Effector memory CD8-positive, alpha-beta T cell (primary cell): ENCODE results near the gene TAF1C.

Experiments
- ATAC-seq: fragments of 150-1000 bp; cut with Tn5 transposase; replicated peaks from 2 replicates; pipeline ENCODE4 v1.10.0; 2021; ENCODE audit warnings: mild to moderate bottlenecking, moderate library complexity
- DNase-seq, 3 experiments: peaks; one replicate each; pipeline ENCODE4 v3.0.0; 2021
- H3K27ac Mint-ChIP-seq, 2 donors: one replicate each; pipeline ENCODE4 v1.8.0; 2022; ENCODE audit warnings: mild to moderate bottlenecking in 2 of 2, mixed read lengths in 2 of 2, moderate library complexity in 2 of 2
- H3K27me3 Mint-ChIP-seq, 2 donors: one replicate each; pipeline ENCODE4 v1.8.0; 2022; ENCODE audit warnings: mixed read lengths in 2 of 2
- H3K36me3 Mint-ChIP-seq: one replicate; pipeline ENCODE4 v1.8.0; 2022; ENCODE audit warnings: mild to moderate bottlenecking, moderate library complexity, mixed read lengths; ENCODE audit not compliant: insufficient read depth
- H3K4me1 Mint-ChIP-seq, 2 donors: one replicate each; pipeline ENCODE4 v1.8.0; 2022; ENCODE audit warnings: low read depth in 2 of 2, mixed read lengths in 2 of 2
- H3K4me3 Mint-ChIP-seq, 2 donors: one replicate each; pipeline ENCODE4 v1.8.0; 2022; ENCODE audit warnings: mild to moderate bottlenecking in 2 of 2, mixed read lengths in 2 of 2, moderate library complexity in 2 of 2
- H3K9me3 Mint-ChIP-seq, 2 donors: one replicate each; pipeline ENCODE4 v1.8.0; 2022; ENCODE audit warnings: mixed read lengths in 2 of 2
- total RNA-seq, 9 experiments: gene quantifications; one replicate each; lab custom pipeline; 2026; lab: John Stamatoyannopoulos, UW

The TAF1C gene
- total RNA-seq, result 65.7 to 81.0 (median 68.9) reads per million in 9 experiments

- peaks cover 6 to 22% of the 10 kb centered on the region in 2 donors for H3K4me1 Mint-ChIP-seq
- ATAC-seq (peak; percentile 97), DNase-seq (peak; percentile 82 to 89 (median 88))
- H3K27ac Mint-ChIP-seq, result peak within 1 kb of the TSS; percentile 93 to 94
- H3K9me3 Mint-ChIP-seq, result no peaks in the 10 kb centered on the region
- H3K36me3 Mint-ChIP-seq, result peaks cover 9% of the 10 kb centered on the region
- H3K4me3 Mint-ChIP-seq, result peak within 1 kb of the TSS; percentile 91 to 94
- no peaks in the 10 kb centered on the region for H3K27me3 Mint-ChIP-seq
Observed at GRCh38 chr16:84186685-84187437, at the start of gene TAF1C. Gene TAF1C (minus strand): TSS chr16:84187057. CDS start chr16:84184988, 2,069 bp downstream.

- H3K27me3 Mint-ChIP-seq, result peaks cover 25 to 74% of the 10 kb centered on the region in 2 donors
- no peaks in the 10 kb centered on the region for H3K9me3 Mint-ChIP-seq
- DNase-seq, result no peak
- peak overlapping the region in 1 of 2 donors; percentile 44 for H3K27ac Mint-ChIP-seq
- no peak for ATAC-seq
- peaks cover 0 to 2% of the 10 kb centered on the region in 2 donors for H3K4me1 Mint-ChIP-seq
- H3K36me3 Mint-ChIP-seq, result no peaks in the 10 kb centered on the region
- H3K4me3 Mint-ChIP-seq, result no peak overlapping the region
Observed at GRCh38 chr16:84234321-84235241, 47.7 kb upstream of the TAF1C start.

GRCh38 chr16:84233748-84234147 lies 46.9 kb upstream of the TAF1C start:
- Mint-ChIP-seq H3K27ac (peak overlapping the region in 1 of 2 donors; percentile 44), H3K27me3 (peaks cover 25 to 74% of the 10 kb centered on the region in 2 donors), H3K36me3 (no peaks in the 10 kb centered on the region), H3K4me1 (peaks cover 0 to 2% of the 10 kb centered on the region in 2 donors), H3K9me3 (no peaks in the 10 kb centered on the region), H3K4me3 (no peak overlapping the region)
- no peak for ATAC-seq
- DNase-seq, result no peak

- peaks cover 0 to 2% of the 10 kb centered on the region in 2 donors for H3K4me1 Mint-ChIP-seq
- no peak overlapping the region for H3K4me3 Mint-ChIP-seq
- H3K27me3 Mint-ChIP-seq, result peaks cover 24 to 76% of the 10 kb centered on the region in 2 donors
- no peaks in the 10 kb centered on the region for H3K9me3 Mint-ChIP-seq
- ATAC-seq (no peak), DNase-seq (no peak)
- H3K27ac Mint-ChIP-seq, result no peak overlapping the region
- no peaks in the 10 kb centered on the region for H3K36me3 Mint-ChIP-seq
Observed at GRCh38 chr16:84232969-84233368, 46.1 kb upstream of the TAF1C start.

- Mint-ChIP-seq H3K27ac (no peak overlapping the region), H3K9me3 (no peaks in the 10 kb centered on the region), H3K36me3 (no peaks in the 10 kb centered on the region), H3K27me3 (peaks cover 30 to 76% of the 10 kb centered on the region in 2 donors), H3K4me1 (peaks cover 0 to 2% of the 10 kb centered on the region in 2 donors), H3K4me3 (no peak overlapping the region)
- ATAC-seq (no peak), DNase-seq (no peak)
Observed at GRCh38 chr16:84232060-84232459, 45.2 kb upstream of the TAF1C start.

GRCh38 chr16:84229471-84229870 lies 42.6 kb upstream of the TAF1C start:
- Mint-ChIP-seq H3K9me3 (no peaks in the 10 kb centered on the region), H3K4me3 (no peak overlapping the region), H3K36me3 (no peaks in the 10 kb centered on the region), H3K4me1 (peaks cover 0 to 2% of the 10 kb centered on the region in 2 donors), H3K27ac (no peak overlapping the region), H3K27me3 (peaks cover 42 to 80% of the 10 kb centered on the region in 2 donors)
- no peak for ATAC-seq
- DNase-seq, result no peak

- Mint-ChIP-seq H3K9me3 (no peaks in the 10 kb centered on the region), H3K27ac (no peak overlapping the region), H3K4me1 (peaks cover 0 to 2% of the 10 kb centered on the region in 2 donors), H3K36me3 (no peaks in the 10 kb centered on the region), H3K4me3 (no peak overlapping the region), H3K27me3 (peaks cover 42 to 80% of the 10 kb centered on the region in 2 donors)
- ATAC-seq, result no peak
- no peak for DNase-seq
Observed at GRCh38 chr16:84228256-84228838, 41.5 kb upstream of the TAF1C start.

- ATAC-seq, result no peak
Observed at GRCh38 chr16:84227548-84227947, 40.7 kb upstream of the TAF1C start.

GRCh38 chr16:84226026-84226425 lies 39.2 kb upstream of the TAF1C start:
- Mint-ChIP-seq H3K4me3 (no peak overlapping the region), H3K27me3 (peaks cover 33 to 88% of the 10 kb centered on the region in 2 donors), H3K4me1 (no peaks in the 10 kb centered on the region), H3K36me3 (no peaks in the 10 kb centered on the region), H3K27ac (no peak overlapping the region), H3K9me3 (no peaks in the 10 kb centered on the region)
- no peak for DNase-seq
- no peak for ATAC-seq

More at GRCh38 chr16:84227548-84227947, 40.7 kb upstream of the TAF1C start:
- no peak for DNase-seq
- Mint-ChIP-seq H3K4me1 (peaks cover 0 to 2% of the 10 kb centered on the region in 2 donors), H3K4me3 (no peak overlapping the region), H3K9me3 (no peaks in the 10 kb centered on the region), H3K27me3 (peaks cover 42 to 88% of the 10 kb centered on the region in 2 donors), H3K36me3 (no peaks in the 10 kb centered on the region), H3K27ac (no peak overlapping the region)

- Mint-ChIP-seq H3K27me3 (peaks cover 29 to 88% of the 10 kb centered on the region in 2 donors), H3K9me3 (no peaks in the 10 kb centered on the region), H3K4me3 (no peak overlapping the region), H3K36me3 (no peaks in the 10 kb centered on the region), H3K27ac (no peak overlapping the region), H3K4me1 (no peaks in the 10 kb centered on the region)
- ATAC-seq, result no peak
- no peak for DNase-seq
Observed at GRCh38 chr16:84225571-84225970, 38.7 kb upstream of the TAF1C start.

- no peak overlapping the region for H3K27ac Mint-ChIP-seq
- H3K36me3 Mint-ChIP-seq, result no peaks in the 10 kb centered on the region
Observed at GRCh38 chr16:84225126-84225525, 38.3 kb upstream of the TAF1C start.

GRCh38 chr16:84224554-84224953 lies 37.7 kb upstream of the TAF1C start:
- no peak for DNase-seq
- Mint-ChIP-seq H3K4me3 (no peak overlapping the region), H3K9me3 (no peaks in the 10 kb centered on the region), H3K27ac (no peak overlapping the region), H3K27me3 (peaks cover 27 to 84% of the 10 kb centered on the region in 2 donors), H3K36me3 (no peaks in the 10 kb centered on the region), H3K4me1 (no peaks in the 10 kb centered on the region)
- ATAC-seq, result no peak

More at GRCh38 chr16:84225126-84225525, 38.3 kb upstream of the TAF1C start:
- peaks cover 28 to 88% of the 10 kb centered on the region in 2 donors for H3K27me3 Mint-ChIP-seq
- no peaks in the 10 kb centered on the region for H3K9me3 Mint-ChIP-seq
- DNase-seq (no peak), ATAC-seq (no peak)
- H3K4me3 Mint-ChIP-seq, result no peak overlapping the region
- H3K4me1 Mint-ChIP-seq, result no peaks in the 10 kb centered on the region

GRCh38 chr16:84223456-84223855 lies 36.6 kb upstream of the TAF1C start:
- Mint-ChIP-seq H3K27ac (no peak overlapping the region), H3K4me3 (no peak overlapping the region), H3K36me3 (no peaks in the 10 kb centered on the region), H3K4me1 (no peaks in the 10 kb centered on the region), H3K9me3 (no peaks in the 10 kb centered on the region), H3K27me3 (peaks cover 24 to 84% of the 10 kb centered on the region in 2 donors)
- no peak for ATAC-seq
- DNase-seq, result no peak
